ENCODE measurements around the gene PCNX2. TPM values are rescaled to one million over a fixed set of nuclear protein-coding genes. Genes with fewer than 3 reads are reported as not detected.

PCNX2 gene
- total and polyA plus RNA-seq, 2 of the 13 experiments (the other 11 are each of a cell fraction or from before 2014, with no cell fraction given) = 0.11 to 0.42 TPM

DNA sequence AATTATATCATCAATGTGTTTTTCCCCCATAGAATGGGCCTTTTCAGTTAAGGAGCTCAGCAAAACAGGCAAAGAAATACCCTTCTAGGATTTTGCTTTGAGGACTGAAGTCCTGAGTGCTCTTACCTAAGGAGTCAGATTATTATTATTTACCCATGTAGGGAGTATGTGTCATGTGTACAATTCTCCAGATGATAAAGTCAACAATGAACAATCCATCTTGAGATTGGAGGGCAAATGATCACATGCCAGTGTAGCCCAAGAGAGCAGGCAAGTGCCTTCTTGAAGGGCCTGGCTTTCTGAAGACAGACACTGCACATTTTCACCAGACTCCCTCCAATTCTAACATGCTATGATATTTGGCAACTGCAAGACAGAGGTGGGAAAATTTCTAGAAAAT lies 159.7 kb downstream of the PCNX2 start (continued):
- TF ChIP-seq MLXIP (CRISPR knock-in tag; IDR thresholded peaks at IDR 0.05; ENCODE audit: borderline replicate concordance) (no peak), MYNN (CRISPR knock-in tag; IDR thresholded peaks at IDR 0.05; ENCODE audit: low read depth) (no peak), ARNTL (CRISPR knock-in tag; IDR thresholded peaks at IDR 0.05) (no peak), NFE2 (CRISPR knock-in tag; IDR thresholded peaks at IDR 0.05) (no peak)
- TF ChIP-seq, protein P1, sequence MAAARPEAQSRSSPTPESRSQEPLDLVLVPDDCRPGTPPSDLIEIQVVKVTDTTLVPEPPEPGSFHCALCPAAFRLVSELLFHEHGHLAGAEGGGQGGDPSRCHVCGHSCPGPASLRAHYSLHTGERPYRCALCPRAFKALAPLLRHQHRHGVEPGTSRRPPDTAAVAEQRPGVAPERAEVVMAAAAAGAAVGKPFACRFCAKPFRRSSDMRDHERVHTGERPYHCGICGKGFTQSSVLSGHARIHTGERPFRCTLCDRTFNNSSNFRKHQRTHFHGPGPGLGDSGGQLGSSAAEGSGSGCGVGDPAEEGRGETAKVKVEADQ (CRISPR knock-in tag; IDR thresholded peaks at IDR 0.05; ENCODE audit: borderline replicate concordance) = no peak
- TF ChIP-seq, protein P2, sequence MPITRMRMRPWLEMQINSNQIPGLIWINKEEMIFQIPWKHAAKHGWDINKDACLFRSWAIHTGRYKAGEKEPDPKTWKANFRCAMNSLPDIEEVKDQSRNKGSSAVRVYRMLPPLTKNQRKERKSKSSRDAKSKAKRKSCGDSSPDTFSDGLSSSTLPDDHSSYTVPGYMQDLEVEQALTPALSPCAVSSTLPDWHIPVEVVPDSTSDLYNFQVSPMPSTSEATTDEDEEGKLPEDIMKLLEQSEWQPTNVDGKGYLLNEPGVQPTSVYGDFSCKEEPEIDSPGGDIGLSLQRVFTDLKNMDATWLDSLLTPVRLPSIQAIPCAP (CRISPR knock-in tag; IDR thresholded peaks at IDR 0.05; ENCODE audit: low read depth) = no peak

DNA sequence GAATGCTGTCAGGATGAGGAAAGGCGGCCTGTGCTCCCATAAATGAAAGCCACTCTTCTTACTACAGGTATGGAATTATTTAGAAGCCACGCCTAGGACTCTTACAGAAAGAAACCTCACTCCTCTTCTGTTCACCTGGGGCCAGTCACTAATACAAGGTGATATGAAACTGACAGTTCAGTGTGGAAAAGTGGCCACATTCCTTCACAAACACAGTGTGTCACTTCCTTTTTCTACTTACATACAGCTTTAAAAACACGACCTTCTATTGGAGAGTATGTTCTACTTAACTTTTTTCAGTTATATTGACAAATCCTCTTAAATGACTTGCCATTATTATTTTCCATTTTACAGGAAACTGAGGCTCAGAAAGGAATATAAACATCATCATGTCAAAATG lies 163.1 kb downstream of the PCNX2 start:
- no peak for DNase-seq (ENCODE audit: low spot score)
- Histone ChIP-seq H3K4me1 (ENCODE audit: insufficient read depth, low read length) (no peaks in the 10 kb centered on the region), H3K9ac (ENCODE audit: insufficient read depth, low read depth, low read length) (no peak overlapping the region), H4K20me1 (ENCODE audit: insufficient read depth, low read length) (no peaks in the 10 kb centered on the region), H3K36me3 (replicated peaks in 1 of 2; ENCODE audit: control insufficient read depth in 1 of 2, insufficient read depth in 2 of 2, low read length in 2 of 2) (no peaks in the 10 kb centered on the region), H3K4me3 (replicated peaks in 1 of 3; ENCODE audit: insufficient read depth in 1 of 3, low read depth in 2 of 3, low read length in 3 of 3) (no peak overlapping the region), H3K79me2 (ENCODE audit: insufficient read depth, low read length) (no peaks in the 10 kb centered on the region), H3K27ac (ENCODE audit: extremely low read length, insufficient read depth, low read length) (no peak overlapping the region), H3K4me2 (ENCODE audit: low read depth, low read length) (no peak overlapping the region), H3K9me3 (ENCODE audit: low read length) (no peaks in the 10 kb centered on the region), H2AFZ (ENCODE audit: low read length) (no peak overlapping the region), H3K27me3 (ENCODE audit: control insufficient read depth in 1 of 2, insufficient read depth in 2 of 2, low read length in 2 of 2) (peaks cover 0 to 5% of the 10 kb centered on the region in 2 experiments; a peak in 1 of 5 replicates)
- intact Hi-C loops (cut with micrococcal nuclease; ENCODE audit: unreplicated experiment) (no loop called here), in situ Hi-C loops (cut with HindIII; ENCODE audit: extremely low pct_ligation_motif_present, low pct_unique_long_range_greater_than_20kb) (no loop called here)
- no TSS peak for BruUV-seq (replicated peaks)
- CTCF ChIA-PET (ENCODE audit: low intra/inter-chr PET ratio, low total read pairs) = no interaction called here
- no peak for ATAC-seq
- FAIRE-seq = no peak
- 18% methylated on average over 3 of the region's 3 CpGs for WGBS (ENCODE audit: low lambda C conversion rate)
- POLR2A ChIA-PET = no interaction called here
- TF ChIP-seq ELF3 (CRISPR knock-in tag; IDR thresholded peaks at IDR 0.05) (no peak), ZNF674 (CRISPR knock-in tag; IDR thresholded peaks at IDR 0.05; ENCODE audit: low read depth) (no peak), CENPX (CRISPR knock-in tag; IDR thresholded peaks at IDR 0.05) (no peak), NRL (CRISPR knock-in tag; IDR thresholded peaks at IDR 0.05; ENCODE audit: borderline replicate concordance) (no peak), SRF (IDR thresholded peaks at IDR 0.05; ENCODE audit: low read depth, low read length) (no peak), HOXA7 (CRISPR knock-in tag; IDR thresholded peaks at IDR 0.05) (no peak), ZNF879 (CRISPR knock-in tag; IDR thresholded peaks at IDR 0.05) (no peak), ZNF256 (CRISPR knock-in tag; conservative IDR thresholded peaks at IDR 0.05) (no peak), MEF2D (CRISPR knock-in tag; IDR thresholded peaks at IDR 0.05) (no peak)
- TF ChIP-seq, protein P3, sequence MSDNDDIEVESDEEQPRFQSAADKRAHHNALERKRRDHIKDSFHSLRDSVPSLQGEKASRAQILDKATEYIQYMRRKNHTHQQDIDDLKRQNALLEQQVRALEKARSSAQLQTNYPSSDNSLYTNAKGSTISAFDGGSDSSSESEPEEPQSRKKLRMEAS (IDR thresholded peaks at IDR 0.05) = no peak
- TF ChIP-seq, protein P4, sequence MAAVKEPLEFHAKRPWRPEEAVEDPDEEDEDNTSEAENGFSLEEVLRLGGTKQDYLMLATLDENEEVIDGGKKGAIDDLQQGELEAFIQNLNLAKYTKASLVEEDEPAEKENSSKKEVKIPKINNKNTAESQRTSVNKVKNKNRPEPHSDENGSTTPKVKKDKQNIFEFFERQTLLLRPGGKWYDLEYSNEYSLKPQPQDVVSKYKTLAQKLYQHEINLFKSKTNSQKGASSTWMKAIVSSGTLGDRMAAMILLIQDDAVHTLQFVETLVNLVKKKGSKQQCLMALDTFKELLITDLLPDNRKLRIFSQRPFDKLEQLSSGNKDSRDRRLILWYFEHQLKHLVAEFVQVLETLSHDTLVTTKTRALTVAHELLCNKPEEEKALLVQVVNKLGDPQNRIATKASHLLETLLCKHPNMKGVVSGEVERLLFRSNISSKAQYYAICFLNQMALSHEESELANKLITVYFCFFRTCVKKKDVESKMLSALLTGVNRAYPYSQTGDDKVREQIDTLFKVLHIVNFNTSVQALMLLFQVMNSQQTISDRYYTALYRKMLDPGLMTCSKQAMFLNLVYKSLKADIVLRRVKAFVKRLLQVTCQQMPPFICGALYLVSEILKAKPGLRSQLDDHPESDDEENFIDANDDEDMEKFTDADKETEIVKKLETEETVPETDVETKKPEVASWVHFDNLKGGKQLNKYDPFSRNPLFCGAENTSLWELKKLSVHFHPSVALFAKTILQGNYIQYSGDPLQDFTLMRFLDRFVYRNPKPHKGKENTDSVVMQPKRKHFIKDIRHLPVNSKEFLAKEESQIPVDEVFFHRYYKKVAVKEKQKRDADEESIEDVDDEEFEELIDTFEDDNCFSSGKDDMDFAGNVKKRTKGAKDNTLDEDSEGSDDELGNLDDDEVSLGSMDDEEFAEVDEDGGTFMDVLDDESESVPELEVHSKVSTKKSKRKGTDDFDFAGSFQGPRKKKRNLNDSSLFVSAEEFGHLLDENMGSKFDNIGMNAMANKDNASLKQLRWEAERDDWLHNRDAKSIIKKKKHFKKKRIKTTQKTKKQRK (IDR thresholded peaks at IDR 0.05; ENCODE audit: low read length) = no peak
